ENCODE measurements around the gene PLD4. TPM values are rescaled to one million over a fixed set of nuclear protein-coding genes. Genes with fewer than 3 reads are reported as not detected.

The PLD4 gene
- total and polyA plus RNA-seq, 9 of the 15 experiments (the other 6 are each of a cell fraction or from before 2014, with no cell fraction given) = 0.18 to 0.24 TPM; not detected in 7

DNA sequence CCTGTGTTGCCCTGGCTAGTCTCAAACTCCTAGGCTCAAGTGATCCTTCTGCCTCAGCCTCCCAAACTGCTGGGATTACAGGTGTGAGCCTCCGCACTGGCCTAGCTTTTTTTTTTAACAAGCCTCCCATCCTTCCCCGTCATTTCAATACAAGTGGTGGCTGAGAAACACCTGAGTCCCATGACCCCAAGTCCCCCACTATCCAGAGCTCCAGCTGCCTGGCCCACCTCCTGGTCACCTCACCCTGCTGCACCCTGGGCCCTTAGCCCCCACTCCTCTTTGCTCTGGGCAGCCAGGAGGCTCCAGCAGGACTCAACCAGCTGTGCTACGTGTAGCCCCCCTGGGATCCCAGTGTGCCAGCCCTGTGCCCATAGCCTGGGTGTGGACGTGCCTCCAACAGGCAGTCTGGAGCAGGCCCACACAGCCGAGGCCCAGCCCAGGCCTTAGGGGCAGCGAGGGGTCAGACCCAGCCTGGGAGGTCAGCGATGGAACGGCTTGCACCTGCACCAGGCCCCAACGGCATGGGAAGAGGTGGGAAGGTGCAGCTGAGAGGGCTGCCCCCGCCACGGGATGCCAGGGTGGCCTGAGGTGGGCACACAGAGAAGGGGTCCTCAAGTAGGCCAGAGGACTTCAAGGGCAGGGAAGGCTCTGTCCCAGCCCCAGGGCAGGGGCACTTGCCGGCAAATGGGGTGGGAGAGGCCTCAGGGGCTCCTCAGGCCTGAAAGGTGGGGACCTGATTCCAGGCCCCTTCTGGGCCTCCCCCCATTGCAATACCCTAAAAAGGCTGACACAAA lies 47.0 kb downstream of the PLD4 start:
- Histone ChIP-seq H3K4me2 (ENCODE audit: insufficient read depth, low read length) (no peak overlapping the region), H4K20me1 (replicated peaks; ENCODE audit: control insufficient read depth, insufficient read depth, low read length) (peaks cover 15% of the 10 kb centered on the region; the same call in 1 of the 2 replicates), H3K9ac (ENCODE audit: insufficient read depth in 1 of 2, low read depth in 2 of 2, low read length in 2 of 2) (no peak overlapping the region), H3K27me3 (ENCODE audit: control insufficient read depth in 2 of 2, insufficient read depth in 2 of 2, low read length in 2 of 2) (peaks cover 0 to 17% of the 10 kb centered on the region in 2 experiments; a peak in 1 of 5 replicates), H3K79me2 (ENCODE audit: control insufficient read depth, insufficient read depth, low read length) (no peaks in the 10 kb centered on the region), H3K4me1 (replicated peaks in 1 of 2; ENCODE audit: control insufficient read depth in 2 of 2, insufficient read depth in 2 of 2, low read length in 2 of 2) (peaks cover 0 to 78% of the 10 kb centered on the region in 2 experiments; a peak in 3 of 5 replicates), H2AFZ (ENCODE audit: low read depth, low read length) (no peak overlapping the region), H3K27ac (ENCODE audit: extremely low read depth, low read depth, low read length) (no peak overlapping the region), H3K9me3 (replicated peaks; ENCODE audit: control insufficient read depth, insufficient read depth, low read depth, low read length) (no peaks in the 10 kb centered on the region), H3K36me3 (ENCODE audit: control insufficient read depth, insufficient read depth, low read length) (no peaks in the 10 kb centered on the region), H3K9me1 (ENCODE audit: control insufficient read depth, insufficient read depth, low read length) (no peaks in the 10 kb centered on the region), H3K4me3 (no peak overlapping the region)
- no peak for FAIRE-seq
- no peak for ATAC-seq
- in situ Hi-C loops (cut with MboI) = loop anchor here (5.0 kb wide), 1 partner anchor 76 kb away; no protein-coding TSS in a partner anchor
- TF ChIP-seq JUN (IDR thresholded peaks at IDR 0.05; ENCODE audit: borderline replicate concordance, low read depth, low read length) = no peak
- no peak for TF ChIP-seq JUN (CRISPR knock-in tag; IDR thresholded peaks at IDR 0.05; ENCODE audit: borderline replicate concordance)
- BruUV-seq (replicated peaks) = no TSS peak
- intact Hi-C loops (cut with micrococcal nuclease) = no loop called here
- no peak for DNase-seq (ENCODE audit: extremely low read depth in 1 of 4, low spot score in 3 of 4)
- whole genome bisulfite sequencing (ENCODE audit: insufficient coverage, low coverage, missing lambda C conversion rate) = 52% methylated on average over 8 of the region's 12 CpGs
- CTCF ChIA-PET (ENCODE audit: low intra/inter-chr PET ratio) = no interaction called here
- POLR2A ChIA-PET = interaction anchor here (0.6 to 1.8 kb wide), 3 partner anchors 32 to 48 kb away, joined by 3 to 7 read pairs (median 3); no protein-coding TSS in a partner anchor
